ENCODE data around the gene CYFIP2.
"Not testable (repeated sequence)": the region's sequence is repeated elsewhere in the genome, so short reads cannot be mapped to it uniquely, and the experiment has no call there.

CYFIP2 gene

DNA sequence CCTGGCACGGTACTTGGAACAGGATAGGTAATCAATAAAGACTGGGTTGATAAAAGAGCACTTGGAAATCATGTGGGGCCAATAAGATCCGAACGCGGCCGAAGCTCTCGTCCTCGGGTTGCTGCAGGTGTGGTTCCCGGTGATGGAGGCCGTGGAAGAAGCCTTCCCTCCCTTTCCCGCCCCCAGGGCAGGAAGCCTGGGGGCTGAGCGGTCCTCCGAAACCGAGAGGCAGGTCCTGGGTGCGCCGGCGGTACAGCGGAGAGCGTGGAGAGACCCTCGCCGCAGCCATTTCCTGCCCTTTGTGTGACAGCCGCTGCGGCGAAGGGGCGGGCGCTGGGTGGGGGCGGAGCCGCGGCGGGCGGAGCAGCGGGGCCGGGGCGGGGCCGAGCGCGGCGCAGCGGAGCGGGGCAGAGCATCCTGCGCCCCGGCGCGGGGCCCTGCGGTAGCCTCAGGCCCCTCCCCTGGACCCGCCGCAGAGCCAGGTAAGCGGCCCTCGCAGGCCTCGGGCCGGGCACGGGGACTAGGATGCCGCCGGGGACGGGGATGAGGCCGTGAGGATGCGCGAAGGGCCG is at the start of gene CYFIP2:
CYFIP2 (plus strand) TSS at position 410 of the 572 bp plus-strand sequence. CDS start 19,239 bp downstream, outside the sequence.
- DNase-seq = peak; percentile 88

DNA sequence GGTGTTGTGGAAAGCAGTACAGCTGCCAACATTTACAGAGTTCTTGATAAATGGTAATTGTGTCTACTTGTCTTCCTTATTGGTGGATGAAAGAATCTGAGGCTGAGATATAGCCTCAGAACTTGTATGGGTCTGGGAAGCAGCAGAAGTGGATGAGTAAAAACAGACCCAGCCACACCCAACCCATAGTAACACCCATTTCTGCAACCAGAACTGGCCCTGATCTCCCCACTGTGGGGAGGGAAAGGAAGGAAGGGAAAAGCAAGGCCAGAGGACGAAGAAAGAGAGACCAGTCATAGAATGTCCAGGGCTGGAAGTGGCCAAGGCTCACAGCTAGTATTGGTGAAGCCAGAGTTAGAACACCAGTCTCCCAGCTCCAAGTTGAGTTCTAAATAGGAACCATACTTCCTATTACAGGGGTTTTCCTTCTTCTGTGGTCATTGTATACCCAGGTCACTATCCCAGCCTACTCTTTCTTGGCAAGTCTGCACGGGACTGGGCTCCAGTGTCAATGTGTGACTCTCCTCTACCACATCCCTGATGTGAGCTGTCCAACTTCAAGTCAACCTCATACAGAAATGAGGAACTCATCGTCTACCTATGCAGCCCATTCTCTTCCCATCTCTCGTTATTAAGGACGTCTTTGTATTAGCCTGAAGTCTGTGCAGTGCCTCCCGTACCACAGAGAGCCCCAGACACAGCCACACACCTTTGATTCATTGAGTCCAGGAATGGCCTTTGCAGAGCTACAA is 49.4 kb upstream of the CYFIP2 start:
- DNase-seq = no peak

DNA sequence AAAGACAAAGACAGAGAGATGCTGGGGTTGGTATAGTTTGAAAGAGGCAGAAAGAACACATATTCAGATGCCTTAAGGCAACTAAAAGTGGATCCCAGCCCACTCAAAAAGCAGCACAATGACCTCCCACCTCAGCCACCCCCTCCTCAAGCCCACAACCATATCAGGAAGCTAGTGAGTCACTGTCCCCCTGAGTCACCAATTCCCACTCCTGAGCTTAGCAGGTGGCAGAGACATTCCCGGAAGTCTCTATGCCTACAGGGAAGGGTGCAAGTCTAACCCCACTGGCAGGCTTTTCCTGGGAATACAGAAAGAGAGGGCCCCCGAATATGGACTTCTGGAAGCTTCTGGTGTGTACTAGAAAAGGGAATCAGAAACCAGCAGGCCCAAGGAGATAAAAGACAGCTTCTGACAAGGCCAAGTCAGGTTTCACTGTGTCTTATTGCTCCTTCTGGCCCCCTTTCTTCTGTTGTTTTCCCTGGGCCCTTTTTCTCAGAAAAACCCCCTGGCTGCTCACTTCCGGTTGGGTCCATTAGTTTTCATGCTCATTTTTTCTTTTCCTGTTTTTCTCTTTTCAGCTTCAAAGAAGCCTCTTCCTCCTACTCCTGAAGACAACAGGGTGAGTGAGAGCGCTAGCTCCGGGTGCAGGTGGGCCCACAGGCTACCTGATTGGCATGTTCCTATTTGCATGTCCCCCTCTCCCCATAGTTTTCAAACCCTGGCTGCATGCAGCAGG is 48.5 kb upstream of the CYFIP2 start:
- DNase-seq = peak; percentile 67

DNA sequence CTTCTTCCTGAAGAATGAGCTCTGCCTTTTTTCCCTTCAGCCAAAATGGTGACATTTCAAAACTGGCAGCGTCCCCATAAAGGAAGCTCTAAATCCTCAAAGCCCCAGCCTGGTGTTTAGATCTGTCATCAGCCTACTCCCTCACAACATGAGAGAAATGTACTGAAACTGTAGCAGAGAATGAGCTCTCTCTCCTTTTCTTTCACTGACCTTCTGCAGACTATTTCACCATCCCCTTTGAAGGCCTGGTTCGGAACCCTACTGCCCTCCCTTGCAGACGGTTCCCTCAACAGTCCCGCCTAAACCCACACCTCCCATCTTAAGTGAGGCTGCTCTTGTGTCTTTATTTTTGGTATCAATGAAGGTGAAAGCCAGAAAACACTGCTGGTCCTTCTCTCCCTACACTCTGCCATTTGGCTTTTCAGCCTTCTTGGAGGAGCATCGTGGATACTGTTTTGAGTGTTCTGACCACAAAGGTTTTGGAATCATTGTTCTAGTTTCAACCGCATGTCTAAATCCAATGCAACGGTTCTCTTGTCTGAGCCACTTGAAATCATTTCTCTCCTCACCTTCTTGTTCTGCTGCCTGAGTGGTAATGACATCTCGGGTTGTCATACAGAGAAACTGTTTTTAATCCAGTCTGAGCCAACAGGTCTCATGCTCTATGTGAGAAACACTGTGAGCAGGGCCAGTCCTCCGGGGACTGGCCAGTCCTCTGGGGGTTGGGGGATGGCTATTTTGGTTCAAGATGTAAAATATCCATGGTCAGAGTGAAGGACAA is 46.2 kb upstream of the CYFIP2 start:
- DNase-seq = no peak

DNA sequence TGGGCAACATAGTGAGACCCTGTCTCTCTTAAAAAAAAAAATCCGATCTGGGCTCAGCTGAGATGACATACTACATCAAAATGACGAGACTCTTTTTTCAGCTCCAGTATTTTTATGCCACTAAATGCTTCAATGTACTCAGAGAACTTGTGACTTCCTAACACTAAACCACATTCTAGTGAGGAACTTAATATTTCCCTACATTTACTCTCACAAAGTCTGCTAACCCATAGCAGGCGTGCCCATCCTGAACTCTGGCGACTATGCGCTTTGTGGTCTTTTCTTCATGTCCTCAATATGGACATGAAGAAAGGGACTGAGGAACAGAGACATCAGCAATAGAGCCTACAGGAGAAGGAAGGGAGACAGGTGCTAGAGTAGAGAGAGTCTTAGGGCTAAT is 44.0 kb upstream of the CYFIP2 start:
- DNase-seq = no peak

DNA sequence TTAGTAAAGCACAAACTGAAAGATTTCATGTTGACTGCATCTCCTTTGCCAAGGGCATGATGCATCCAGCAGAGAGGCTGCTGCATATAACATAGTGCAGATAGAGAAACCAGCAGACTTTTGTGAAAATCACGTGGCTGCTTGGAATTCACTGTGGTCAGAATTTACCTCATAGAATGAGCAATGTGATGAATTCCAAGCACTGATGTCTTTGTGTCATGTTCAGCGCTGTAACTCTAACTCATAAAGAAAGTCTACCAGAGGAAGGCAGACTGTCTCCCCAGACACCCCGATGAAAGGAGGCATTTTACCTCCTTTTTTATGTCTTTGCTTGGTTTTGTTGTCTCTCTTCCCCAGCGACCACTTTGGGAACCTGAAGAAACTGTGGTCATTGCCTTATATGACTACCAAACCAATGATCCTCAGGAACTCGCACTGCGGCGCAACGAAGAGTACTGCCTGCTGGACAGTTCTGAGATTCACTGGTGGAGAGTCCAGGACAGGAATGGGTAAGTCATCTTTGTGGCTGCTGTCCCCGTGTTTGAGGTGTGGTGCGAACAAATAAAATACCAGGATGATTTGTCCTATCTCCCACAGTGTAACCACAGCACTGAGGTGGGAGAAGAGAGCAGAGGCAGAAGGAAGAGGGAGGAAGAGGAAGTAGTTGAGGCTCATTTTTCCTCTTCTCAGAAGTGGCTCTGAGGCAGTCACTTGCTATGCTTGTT is 43.3 kb upstream of the CYFIP2 start:
- DNase-seq = peak; percentile 78

DNA sequence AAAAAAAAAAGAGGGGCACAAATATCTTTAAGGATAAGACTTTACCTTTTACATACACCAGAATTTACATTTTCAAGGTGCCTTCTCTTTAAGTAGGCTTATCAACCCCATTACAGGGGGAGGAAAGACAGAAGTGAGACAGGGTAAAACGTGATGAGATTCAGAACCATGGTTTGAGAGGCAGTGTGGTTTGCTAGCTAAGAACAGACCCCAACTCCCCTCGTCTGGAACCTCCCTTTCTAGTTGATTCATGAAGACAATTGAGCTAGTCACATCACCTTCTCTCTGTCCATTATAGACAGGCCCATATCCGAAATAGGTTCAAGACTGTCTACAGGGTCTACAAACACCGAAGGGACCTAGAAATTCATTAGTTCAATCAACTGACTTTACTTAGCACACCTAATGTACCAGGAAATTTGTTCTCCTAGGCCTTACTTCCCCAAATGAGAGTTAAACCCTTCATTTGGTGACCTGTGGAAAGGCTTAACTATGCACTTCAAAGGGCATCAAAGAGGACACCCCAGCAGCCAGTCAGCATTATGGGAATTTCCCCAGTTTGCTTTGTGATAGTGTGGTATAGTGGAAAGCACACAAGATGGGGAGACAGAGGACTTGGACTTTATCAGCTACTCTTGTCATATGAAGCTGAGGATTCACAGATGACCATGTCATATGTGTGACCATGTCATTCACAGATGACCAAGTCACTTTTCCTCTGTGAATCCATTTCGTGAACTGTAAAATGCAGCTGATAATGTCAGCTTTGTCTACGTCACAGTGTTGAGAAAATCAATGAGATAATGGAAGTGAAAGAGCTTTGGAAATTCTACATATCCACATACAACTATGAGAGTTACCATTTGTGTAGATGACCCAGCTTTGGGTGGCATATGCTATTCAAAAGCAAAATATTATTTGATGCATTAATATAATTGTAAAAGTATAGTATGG is 40.2 kb upstream of the CYFIP2 start:
- peak; percentile 49 for DNase-seq

DNA sequence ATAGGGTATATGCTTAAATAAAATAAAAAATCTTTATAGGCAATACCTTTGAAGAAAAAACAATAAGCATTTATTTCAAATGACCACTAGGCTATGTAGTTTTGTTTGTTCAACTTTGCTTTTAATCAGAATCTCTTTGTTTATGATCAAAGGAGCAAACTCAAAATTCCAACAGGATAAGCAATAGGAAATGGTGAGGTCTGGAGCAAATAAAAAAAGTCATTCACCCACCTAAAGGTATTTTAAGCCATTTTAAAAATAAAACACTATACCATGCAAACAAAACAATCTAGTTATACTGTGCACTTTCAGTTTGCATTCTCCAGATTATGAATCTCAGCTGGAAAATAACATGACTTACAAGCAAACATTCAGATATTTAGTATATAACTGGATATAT is 35.3 kb upstream of the CYFIP2 start:
- no peak for DNase-seq

DNA sequence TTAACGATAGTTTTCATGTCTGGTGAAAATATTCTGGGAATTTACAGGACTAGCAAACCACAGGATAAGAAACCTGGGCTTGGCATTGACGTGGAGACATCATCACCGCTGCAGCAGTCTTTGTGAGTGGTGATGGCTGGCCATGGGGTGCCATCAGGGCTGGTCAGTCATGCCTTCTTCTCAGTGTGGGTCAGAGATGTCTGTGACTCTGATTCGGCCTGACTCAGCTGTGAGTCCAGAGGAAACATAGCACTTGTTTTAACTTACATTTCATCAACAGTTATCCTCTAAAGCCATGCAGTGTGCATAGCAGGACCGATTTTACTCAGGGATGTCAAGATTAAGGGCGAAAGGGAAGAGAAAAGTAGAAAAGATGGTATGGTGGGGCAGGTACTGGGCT is 33.2 kb upstream of the CYFIP2 start:
- no peak for DNase-seq

DNA sequence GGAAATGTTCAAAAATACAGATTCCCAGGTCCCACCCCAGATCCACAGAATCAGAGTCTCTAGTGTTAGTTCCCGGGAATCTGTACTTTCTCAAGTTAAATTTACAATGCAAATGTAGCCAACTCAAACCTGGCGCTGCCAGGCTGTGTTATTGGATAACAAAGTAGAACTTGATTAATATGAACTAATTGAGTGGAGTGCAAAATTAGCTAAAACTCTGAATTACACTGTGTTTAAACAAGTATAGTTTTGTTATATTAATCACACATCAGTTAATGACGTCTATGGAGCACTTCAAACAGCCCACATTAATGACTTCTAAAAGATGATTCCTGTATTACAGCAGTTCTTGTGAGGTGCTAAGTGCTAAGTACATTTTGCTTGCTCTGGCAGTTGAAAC is 32.4 kb upstream of the CYFIP2 start:
- DNase-seq = no peak

DNA sequence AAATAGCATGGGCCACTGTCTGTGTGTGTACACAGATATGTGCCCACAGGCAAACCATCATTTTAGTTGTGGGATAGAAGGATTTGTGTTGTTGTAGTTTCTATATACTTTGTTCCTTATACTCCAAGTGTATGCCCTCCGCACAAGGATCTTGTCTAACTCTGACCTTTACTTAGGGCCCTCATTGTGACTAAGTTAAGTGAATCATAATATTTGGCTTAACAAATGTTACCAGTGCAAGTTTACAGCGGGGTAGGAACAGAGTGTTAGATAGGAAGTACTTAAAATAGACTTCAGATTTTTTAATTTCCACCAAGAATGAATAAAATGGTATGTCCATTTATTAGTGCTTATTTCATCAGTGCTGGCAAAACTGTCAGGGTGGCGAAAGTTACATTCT is 29.5 kb upstream of the CYFIP2 start:
- no peak for DNase-seq

DNA sequence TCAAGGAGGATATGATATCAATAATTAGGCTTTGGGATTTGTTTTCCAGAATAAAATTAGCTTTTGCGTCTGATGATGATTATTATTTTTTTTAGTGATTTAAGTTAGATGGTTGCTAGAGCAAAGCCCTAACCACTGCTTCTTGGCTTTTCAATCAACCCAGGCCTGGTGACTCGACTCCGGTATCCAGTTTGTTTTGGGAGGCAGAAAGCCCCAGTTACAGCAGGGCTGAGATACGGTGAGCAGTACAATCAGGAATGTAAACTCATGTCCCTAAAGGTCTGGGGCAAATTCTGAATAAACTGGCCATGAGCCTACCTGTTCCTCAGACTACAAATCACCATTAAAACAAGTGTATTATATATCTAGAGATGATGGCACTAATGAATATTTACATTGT is 24.4 kb upstream of the CYFIP2 start:
- no peak for DNase-seq

DNA sequence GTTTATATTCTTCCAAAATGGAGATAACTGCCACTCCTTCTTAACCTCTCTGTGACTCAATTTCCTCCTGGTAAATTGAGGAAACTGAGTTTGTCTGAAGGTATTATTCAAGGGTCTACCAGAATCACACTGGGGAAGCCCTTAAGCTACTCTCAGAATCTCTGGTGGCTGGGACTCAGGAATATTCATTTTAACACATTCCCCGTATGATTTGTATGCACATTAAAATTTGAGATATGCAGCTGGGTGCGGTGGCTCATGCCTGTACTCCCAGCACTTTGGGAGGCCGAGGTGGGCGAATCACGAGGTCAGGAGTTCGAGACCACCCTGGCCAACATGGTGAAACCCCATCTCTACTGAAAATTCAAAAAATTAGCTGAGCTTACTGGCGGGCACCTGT is 21.2 kb upstream of the CYFIP2 start:
- not testable (repeated sequence) for DNase-seq

DNA sequence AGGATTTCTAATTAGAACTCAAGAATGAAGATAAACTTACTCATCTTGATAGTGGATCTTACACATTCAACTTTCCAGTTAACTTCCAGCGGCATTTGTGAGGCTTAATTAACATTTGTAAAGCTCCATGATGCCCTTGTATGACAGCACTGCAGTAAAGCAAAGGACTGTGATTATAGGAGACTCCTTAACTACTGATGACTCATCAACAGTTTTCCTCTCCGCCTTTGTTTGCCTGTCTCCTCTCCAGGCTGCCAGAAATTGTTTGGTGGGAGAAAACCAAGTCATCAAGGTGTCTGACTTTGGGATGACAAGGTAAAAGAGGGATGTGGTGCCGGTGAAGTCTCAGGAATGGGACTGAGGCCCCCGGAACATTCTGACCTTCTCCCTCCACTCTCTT is 20.4 kb upstream of the CYFIP2 start:
- DNase-seq = no peak

DNA sequence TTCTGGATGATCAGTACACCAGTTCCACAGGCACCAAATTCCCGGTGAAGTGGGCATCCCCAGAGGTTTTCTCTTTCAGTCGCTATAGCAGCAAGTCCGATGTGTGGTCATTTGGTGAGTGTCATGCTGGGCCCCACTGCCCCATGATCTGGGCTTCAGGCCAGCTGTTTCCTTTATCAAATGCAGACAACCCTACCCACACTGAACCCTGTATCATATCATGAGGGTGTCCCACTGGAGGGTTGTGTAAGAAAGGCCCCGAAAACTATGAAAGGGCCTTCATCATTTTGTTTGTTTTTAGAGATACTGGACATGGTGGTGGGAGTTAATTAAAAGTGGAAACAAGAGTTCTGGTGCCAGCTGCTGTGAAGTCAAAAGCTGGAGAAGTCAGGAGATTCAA is 20.0 kb upstream of the CYFIP2 start:
- DNase-seq = no peak

DNA sequence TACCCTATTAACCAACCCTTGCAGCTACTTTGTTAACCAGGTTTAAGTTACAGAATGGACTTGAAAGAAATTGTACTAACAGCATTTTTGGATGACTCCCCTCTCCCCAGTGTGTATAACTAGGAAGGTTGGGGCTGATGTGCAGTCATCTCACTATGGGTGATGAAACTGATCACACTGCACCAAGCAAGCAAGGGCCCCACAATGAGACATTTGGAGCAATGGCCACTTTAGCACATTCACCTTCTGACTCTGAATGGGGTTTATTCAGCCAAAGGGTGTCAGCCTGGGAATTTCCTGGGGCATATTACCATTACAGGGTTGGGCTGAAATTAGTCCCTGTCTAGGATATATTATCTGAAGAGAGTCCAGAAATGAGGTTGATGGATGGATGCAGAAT is 18.7 kb upstream of the CYFIP2 start:
- peak; percentile 54 for DNase-seq

DNA sequence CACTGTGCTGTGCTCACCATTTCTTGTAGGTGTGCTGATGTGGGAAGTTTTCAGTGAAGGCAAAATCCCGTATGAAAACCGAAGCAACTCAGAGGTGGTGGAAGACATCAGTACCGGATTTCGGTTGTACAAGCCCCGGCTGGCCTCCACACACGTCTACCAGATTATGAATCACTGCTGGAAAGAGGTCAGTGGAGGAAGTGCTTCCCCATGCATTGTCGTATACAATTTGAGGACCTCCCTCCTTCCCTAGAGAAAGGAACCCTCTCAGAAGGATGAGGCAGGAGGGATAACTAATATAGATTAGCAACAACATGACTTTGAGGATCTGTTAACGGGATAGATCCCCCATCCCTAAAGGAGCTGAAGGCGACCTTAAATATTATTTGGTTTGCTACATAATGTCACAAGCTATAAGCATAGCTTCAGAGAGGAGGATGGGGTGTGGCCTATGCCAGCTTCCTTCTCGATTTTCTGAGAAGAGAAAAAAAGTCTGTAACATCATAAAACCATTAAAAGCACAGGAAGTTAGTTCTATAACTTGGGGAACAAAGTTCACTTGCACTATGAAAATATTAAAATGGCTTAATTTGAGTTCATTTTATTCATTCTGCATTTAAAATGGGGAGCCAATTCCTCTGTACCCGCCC is 17.0 kb upstream of the CYFIP2 start:
- DNase-seq = no peak

DNA sequence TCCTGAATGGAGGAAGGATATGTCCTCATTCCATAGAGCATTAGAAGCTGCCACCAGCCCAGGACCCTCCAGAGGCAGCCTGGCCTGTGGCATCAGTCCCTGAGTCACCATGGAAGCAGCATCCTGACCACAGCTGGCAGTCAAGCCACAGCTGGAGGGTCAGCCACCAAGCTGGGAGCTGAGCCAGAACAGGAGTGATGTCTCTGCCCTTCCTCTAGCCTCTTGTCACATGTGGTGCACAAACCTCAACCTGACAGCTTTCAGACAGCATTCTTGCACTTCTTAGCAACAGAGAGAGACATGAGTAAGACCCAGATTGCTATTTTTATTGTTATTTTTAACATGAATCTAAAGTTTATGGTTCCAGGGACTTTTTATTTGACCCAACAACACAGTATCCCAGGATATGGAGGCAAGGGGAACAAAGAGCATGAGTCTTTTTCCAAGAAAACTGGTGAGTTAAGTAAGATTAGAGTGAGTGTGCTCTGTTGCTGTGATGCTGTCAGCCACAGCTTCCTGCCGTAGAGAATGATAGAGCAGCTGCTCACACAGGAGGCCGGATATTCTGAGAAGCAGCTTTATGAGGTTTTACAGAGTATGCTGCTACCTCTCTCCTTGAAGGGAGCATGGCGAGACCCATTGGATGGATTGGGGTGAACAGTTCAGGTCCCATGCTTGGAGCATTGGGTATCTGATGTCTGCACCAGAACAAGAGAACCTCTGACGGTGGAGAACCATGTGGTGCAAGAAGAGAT is 13.0 kb upstream of the CYFIP2 start:
- DNase-seq = peak; percentile 61

DNA sequence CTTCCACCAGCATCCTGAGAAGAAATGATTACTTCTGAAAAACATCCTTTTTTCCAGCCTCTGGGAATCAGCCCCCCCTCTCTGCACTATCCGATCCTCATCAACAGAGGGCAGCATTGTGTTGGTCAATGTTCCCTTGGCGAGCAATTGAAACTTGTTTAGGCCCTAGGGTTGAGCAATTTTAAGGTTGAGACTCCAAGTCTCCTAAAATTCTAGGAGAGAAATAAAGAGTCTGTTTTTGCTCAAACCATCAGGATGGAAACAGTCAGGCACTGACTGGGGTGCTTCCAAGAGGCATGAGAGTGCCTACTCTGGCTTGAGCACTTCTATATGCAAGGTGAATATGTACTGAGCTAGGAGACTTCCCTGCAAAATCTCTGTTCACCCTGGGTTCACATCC is 12.4 kb upstream of the CYFIP2 start:
- DNase-seq = no peak

DNA sequence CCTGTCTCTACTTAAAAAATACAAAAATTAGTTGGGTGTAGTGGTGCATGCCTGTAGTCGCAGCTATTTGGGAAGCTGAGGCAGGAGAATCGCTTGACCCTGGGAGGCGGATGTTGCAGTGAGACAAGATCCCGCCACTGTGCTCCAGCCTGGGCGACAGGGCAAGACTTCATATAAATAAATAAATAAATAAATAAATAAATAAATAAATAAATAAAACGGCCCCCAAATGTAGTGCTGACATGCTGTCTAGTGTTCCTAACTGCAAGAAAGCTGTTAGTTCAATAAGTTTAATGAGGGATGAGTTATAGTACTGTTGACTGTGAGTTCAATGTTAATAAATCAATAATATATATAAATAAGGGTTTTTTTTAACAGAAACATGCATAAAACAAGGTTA is 7.5 kb upstream of the CYFIP2 start:
- no peak for DNase-seq
